Measurements from ENCODE around the gene SWT1. TPM values are rescaled to one million over a fixed set of nuclear protein-coding genes. Genes with fewer than 3 reads are reported as not detected.

SWT1 gene
- total and polyA plus RNA-seq, 9 of the 15 experiments (the other 6 are each of a cell fraction or from before 2014, with no cell fraction given) = 1.5 to 3.4 (median 2.3) TPM

GRCh38 chr1:185249563-185249962 lies 92.6 kb downstream of the SWT1 start (continued):
- TF ChIP-seq SMARCE1 (IDR thresholded peaks at IDR 0.05) = 0 out of 2 replicates have a peak, but pooled peaks have one; percentile 37
- no peak for TF ChIP-seq ZBED1 (IDR thresholded peaks at IDR 0.05)
- peak; percentile 70 for TF ChIP-seq ARID1B (IDR thresholded peaks at IDR 0.05)
- TF ChIP-seq ZNF280B (CRISPR knock-in tag; IDR thresholded peaks at IDR 0.05) = no peak
- TF ChIP-seq SMARCA4 (IDR thresholded peaks at IDR 0.05) = peak; percentile 40; the same call in 1 of the 2 replicates
- peak; percentile 59 to 60; a peak in 3 of 4 replicates for TF ChIP-seq FOXA3 (CRISPR knock-in tag; conservative IDR thresholded peaks at IDR 0.05 in 1 of 2, IDR thresholded peaks at IDR 0.05 in 1 of 2)
- peak; percentile 49; the same call in 1 of the 2 replicates for TF ChIP-seq BHLHE40 (IDR thresholded peaks at IDR 0.05; ENCODE audit: low read length)
- TF ChIP-seq FOXK2 (conservative IDR thresholded peaks at IDR 0.05 in 1 of 2, IDR thresholded peaks at IDR 0.05 in 1 of 2; ENCODE audit: low read depth in 2 of 2) = peak; percentile 33 to 53; a peak in 2 of 4 replicates
- TF ChIP-seq DPF2 (IDR thresholded peaks at IDR 0.05) = peak; percentile 49; the same call in 1 of the 2 replicates
- no peak for TF ChIP-seq KLF10 (CRISPR knock-in tag; IDR thresholded peaks at IDR 0.05)
- TF ChIP-seq, protein P1, sequence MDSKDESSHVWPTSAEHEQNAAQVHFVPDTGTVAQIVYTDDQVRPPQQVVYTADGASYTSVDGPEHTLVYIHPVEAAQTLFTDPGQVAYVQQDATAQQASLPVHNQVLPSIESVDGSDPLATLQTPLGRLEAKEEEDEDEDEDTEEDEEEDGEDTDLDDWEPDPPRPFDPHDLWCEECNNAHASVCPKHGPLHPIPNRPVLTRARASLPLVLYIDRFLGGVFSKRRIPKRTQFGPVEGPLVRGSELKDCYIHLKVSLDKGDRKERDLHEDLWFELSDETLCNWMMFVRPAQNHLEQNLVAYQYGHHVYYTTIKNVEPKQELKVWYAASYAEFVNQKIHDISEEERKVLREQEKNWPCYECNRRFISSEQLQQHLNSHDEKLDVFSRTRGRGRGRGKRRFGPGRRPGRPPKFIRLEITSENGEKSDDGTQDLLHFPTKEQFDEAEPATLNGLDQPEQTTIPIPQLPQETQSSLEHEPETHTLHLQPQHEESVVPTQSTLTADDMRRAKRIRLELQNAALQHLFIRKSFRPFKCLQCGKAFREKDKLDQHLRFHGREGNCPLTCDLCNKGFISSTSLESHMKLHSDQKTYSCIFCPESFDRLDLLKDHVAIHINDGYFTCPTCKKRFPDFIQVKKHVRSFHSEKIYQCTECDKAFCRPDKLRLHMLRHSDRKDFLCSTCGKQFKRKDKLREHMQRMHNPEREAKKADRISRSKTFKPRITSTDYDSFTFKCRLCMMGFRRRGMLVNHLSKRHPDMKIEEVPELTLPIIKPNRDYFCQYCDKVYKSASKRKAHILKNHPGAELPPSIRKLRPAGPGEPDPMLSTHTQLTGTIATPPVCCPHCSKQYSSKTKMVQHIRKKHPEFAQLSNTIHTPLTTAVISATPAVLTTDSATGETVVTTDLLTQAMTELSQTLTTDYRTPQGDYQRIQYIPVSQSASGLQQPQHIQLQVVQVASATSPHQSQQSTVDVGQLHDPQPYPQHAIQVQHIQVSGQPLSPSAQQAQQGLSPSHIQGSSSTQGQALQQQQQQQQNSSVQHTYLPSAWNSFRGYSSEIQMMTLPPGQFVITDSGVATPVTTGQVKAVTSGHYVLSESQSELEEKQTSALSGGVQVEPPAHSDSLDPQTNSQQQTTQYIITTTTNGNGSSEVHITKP (IDR thresholded peaks at IDR 0.05; ENCODE audit: partially characterized antibody) = no peak
- peak; percentile 63 for TF ChIP-seq CBFA2T3 (IDR thresholded peaks at IDR 0.05)
- TF ChIP-seq, protein P2, sequence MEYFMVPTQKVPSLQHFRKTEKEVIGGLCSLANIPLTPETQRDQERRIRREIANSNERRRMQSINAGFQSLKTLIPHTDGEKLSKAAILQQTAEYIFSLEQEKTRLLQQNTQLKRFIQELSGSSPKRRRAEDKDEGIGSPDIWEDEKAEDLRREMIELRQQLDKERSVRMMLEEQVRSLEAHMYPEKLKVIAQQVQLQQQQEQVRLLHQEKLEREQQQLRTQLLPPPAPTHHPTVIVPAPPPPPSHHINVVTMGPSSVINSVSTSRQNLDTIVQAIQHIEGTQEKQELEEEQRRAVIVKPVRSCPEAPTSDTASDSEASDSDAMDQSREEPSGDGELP (CRISPR knock-in tag; IDR thresholded peaks at IDR 0.05; ENCODE audit: borderline replicate concordance) = no peak
- peak in 1 of 2 experiments; percentile 30; a peak in 1 of 4 replicates for TF ChIP-seq MNT (conservative IDR thresholded peaks at IDR 0.05)
